ENCODE results near the gene ADTRP. TPM values are rescaled to one million over a fixed set of nuclear protein-coding genes. Genes with fewer than 3 reads are reported as not detected.

Gene ADTRP
- total and polyA plus RNA-seq, 10 of the 15 experiments (the other 5 are each of a cell fraction or from before 2014, with no cell fraction given) = 0.10 to 2.6 (median 2.1) TPM

DNA sequence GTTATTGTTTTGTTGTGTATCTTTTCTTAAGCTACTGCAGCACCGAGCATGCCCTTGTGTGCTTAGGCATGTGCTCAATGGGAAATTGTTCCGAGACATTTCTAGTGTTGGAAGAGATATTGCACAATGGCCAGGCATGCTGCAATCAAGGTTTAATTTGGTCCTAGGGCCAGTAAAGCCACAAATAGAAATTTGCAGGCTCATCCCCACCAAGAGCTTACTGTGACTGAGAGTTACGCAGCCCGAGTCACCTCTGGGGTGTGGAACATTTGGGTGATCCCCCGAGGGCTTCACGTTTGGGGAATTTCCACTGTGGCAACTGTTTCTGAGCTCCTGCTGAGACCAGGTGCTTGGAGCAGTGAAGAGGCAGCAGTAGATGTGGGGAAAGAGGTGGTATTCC is 65.8 kb downstream of the ADTRP start (continued):
- peak; percentile 36; the same call in 1 of the 2 replicates for TF ChIP-seq TCF3 (IDR thresholded peaks at IDR 0.05; ENCODE audit: borderline replicate concordance, insufficient read depth, low read depth, low read length)
- TF ChIP-seq NFYB (IDR thresholded peaks at IDR 0.05; ENCODE audit: insufficient read depth, low read depth, low read length) = no peak

DNA sequence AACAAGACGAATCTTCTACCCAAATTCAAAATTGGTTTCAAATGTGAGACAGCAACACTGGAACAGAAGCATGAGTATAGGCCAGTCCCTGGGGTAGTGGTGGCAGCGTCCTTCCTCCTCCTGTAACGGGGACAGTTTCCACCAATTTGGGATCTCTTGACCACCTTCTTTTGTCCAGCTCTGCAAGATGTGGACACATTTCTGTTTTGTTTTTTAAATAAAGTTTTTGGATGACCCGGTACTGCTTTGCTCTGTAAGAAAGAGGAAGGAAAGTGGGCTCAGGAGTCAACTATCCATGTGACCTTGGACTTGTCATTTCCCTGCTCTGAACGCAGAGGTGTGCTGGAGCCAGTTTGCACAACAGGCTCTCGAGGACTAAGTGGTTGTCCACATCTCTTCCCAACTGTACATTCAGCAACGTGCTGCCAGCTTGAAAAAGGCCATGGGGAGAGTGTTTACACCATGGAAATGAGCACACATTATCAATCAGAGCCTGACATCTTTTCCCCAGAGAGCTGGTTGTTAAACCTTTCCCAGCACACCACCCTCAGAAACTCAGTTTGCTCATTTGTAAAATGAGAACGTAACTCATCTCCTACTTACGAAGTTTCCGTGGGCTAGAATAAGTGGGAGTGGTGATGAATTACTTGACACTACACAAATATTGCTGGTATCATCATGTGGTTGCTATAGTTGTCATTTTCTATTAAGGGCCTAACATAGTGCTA is 66.5 kb downstream of the ADTRP start:
- Histone ChIP-seq H3K4me3 (no peak overlapping the region), H3K27me3 (replicated peaks in 1 of 2; ENCODE audit: control insufficient read depth in 2 of 2, insufficient read depth in 2 of 2, low read length in 1 of 2) (no peaks in the 10 kb centered on the region), H3K9me3 (replicated peaks; ENCODE audit: control insufficient read depth, insufficient read depth, low read length) (peaks cover 2% of the 10 kb centered on the region; the same call in 2 of the 3 replicates), H2AFZ (ENCODE audit: control insufficient read depth, low read depth, low read length) (peak overlapping the region; percentile 63), H3K36me3 (ENCODE audit: control insufficient read depth in 2 of 2, insufficient read depth in 2 of 2, low read length in 1 of 2) (no peaks in the 10 kb centered on the region), H3K27ac (ENCODE audit: control insufficient read depth, insufficient read depth) (peak overlapping the region; percentile 75), H3K4me2 (ENCODE audit: control insufficient read depth, insufficient read depth) (peak overlapping the region; percentile 18), H4K20me1 (ENCODE audit: control insufficient read depth, insufficient read depth) (no peaks in the 10 kb centered on the region), H3K9ac (ENCODE audit: control insufficient read depth, insufficient read depth, low read length) (peak overlapping the region; percentile 46), H3K79me2 (ENCODE audit: control insufficient read depth, insufficient read depth, low read length) (no peaks in the 10 kb centered on the region; the same call in 1 of the 2 replicates), H3K4me1 (ENCODE audit: control insufficient read depth, insufficient read depth, low read length) (peaks cover 45% of the 10 kb centered on the region)
- DNase-seq (ENCODE audit: low read depth, low spot score) (no peak), ATAC-seq (peak; percentile 46), FAIRE-seq (no peak)
- intact Hi-C loops (cut with micrococcal nuclease; ENCODE audit: unreplicated experiment) = loop anchor here (1.0 to 5.0 kb wide), 8 partner anchors 20 to 645 kb away; partner anchors contain the start of genes EDN1 and HIVEP1
- BruUV-seq (replicated peaks) = TSS peak; percentile 67
- in situ Hi-C loops (cut with MboI) = loop anchor here (5.0 to 25.0 kb wide), 2 partner anchors 120 to 300 kb away; partner anchors contain the start of gene HIVEP1
- ChIA-PET SMC1A (ENCODE audit: uncharacterized antibody, unreplicated experiment) (interaction anchor here (0.7 to 9.7 kb wide), 36 partner anchors 10 to 650 kb away, joined by 3 to 151 read pairs (median 5); no protein-coding TSS in a partner anchor), RAD21 (ENCODE audit: unreplicated experiment) (interaction anchor here (0.6 to 7.4 kb wide), 31 partner anchors 10 to 896 kb away, joined by 3 to 117 read pairs (median 4); partner anchors contain the start of genes EDN1 and HIVEP1), POLR2A (interaction anchor here (0.9 to 7.8 kb wide), 13 partner anchors 11 to 658 kb away, joined by 3 to 69 read pairs (median 4); no protein-coding TSS in a partner anchor), CTCF (interaction anchor here (0.7 to 6.3 kb wide), 15 partner anchors 9 to 894 kb away, joined by 3 to 56 read pairs (median 4); no protein-coding TSS in a partner anchor)
- WGBS (ENCODE audit: insufficient coverage, insufficient replicate concordance, low lambda C conversion rate, missing lambda C conversion rate) = 1% methylated on average over 10 of the region's 10 CpGs
- TF ChIP-seq RCOR1 (conservative IDR thresholded peaks at IDR 0.05; ENCODE audit: low read depth, low read length) = no peak
- no peak for TF ChIP-seq ZSCAN29 (IDR thresholded peaks at IDR 0.05)
- TF ChIP-seq KLF5 (IDR thresholded peaks at IDR 0.05; ENCODE audit: partially characterized antibody) = peak; percentile 1
- no peak for TF ChIP-seq SIN3A (IDR thresholded peaks at IDR 0.05; ENCODE audit: low read depth, low read length)
- peak; percentile 84 for TF ChIP-seq SMARCA5 (IDR thresholded peaks at IDR 0.05)
- TF ChIP-seq, protein P1, sequence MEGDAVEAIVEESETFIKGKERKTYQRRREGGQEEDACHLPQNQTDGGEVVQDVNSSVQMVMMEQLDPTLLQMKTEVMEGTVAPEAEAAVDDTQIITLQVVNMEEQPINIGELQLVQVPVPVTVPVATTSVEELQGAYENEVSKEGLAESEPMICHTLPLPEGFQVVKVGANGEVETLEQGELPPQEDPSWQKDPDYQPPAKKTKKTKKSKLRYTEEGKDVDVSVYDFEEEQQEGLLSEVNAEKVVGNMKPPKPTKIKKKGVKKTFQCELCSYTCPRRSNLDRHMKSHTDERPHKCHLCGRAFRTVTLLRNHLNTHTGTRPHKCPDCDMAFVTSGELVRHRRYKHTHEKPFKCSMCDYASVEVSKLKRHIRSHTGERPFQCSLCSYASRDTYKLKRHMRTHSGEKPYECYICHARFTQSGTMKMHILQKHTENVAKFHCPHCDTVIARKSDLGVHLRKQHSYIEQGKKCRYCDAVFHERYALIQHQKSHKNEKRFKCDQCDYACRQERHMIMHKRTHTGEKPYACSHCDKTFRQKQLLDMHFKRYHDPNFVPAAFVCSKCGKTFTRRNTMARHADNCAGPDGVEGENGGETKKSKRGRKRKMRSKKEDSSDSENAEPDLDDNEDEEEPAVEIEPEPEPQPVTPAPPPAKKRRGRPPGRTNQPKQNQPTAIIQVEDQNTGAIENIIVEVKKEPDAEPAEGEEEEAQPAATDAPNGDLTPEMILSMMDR (IDR thresholded peaks at IDR 0.05 in 2 of 3, conservative IDR thresholded peaks at IDR 0.05 in 1 of 3; ENCODE audit: control insufficient read depth in 2 of 3, extremely low read depth in 1 of 3, insufficient read depth in 1 of 3, low read depth in 3 of 3, low read length in 3 of 3) = no peak
- TF ChIP-seq KDM1A (IDR thresholded peaks at IDR 0.05; ENCODE audit: borderline replicate concordance) = no peak
- TF ChIP-seq EGR1 (IDR thresholded peaks at IDR 0.05; ENCODE audit: borderline replicate concordance in 1 of 2, low read depth in 2 of 2, low read length in 2 of 2) = no peak
- no peak for TF ChIP-seq FOXM1 (IDR thresholded peaks at IDR 0.05; ENCODE audit: low read depth, low read length)
- no peak for TF ChIP-seq SMAD1 (IDR thresholded peaks at IDR 0.05; ENCODE audit: low read depth, partially characterized antibody)
- TF ChIP-seq, protein P2, sequence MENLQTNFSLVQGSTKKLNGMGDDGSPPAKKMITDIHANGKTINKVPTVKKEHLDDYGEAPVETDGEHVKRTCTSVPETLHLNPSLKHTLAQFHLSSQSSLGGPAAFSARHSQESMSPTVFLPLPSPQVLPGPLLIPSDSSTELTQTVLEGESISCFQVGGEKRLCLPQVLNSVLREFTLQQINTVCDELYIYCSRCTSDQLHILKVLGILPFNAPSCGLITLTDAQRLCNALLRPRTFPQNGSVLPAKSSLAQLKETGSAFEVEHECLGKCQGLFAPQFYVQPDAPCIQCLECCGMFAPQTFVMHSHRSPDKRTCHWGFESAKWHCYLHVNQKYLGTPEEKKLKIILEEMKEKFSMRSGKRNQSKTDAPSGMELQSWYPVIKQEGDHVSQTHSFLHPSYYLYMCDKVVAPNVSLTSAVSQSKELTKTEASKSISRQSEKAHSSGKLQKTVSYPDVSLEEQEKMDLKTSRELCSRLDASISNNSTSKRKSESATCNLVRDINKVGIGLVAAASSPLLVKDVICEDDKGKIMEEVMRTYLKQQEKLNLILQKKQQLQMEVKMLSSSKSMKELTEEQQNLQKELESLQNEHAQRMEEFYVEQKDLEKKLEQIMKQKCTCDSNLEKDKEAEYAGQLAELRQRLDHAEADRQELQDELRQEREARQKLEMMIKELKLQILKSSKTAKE (IDR thresholded peaks at IDR 0.05; ENCODE audit: low read depth, poor library complexity, severe bottlenecking) = no peak
- no peak; the same call in 1 of the 2 replicates for TF ChIP-seq FOXK2 (IDR thresholded peaks at IDR 0.05)
- no peak for TF ChIP-seq BACH1 (IDR thresholded peaks at IDR 0.05; ENCODE audit: borderline replicate concordance)
- TF ChIP-seq STAT1 (conservative IDR thresholded peaks at IDR 0.05) = no peak
